Cardiac muscle cell (in vitro differentiated cells and primary cell): ENCODE results near the gene LRRC2. TPM values are rescaled to one million over a fixed set of nuclear protein-coding genes. Genes with fewer than 3 reads are reported as not detected.

Experiments
- DNase-seq, 2 donors: peaks; one replicate each; pipeline versions ENCODE4 v3.0.0 to v3.0.0-alpha.2; 2010 to 2017; ENCODE audit warnings: low read depth in 1 of 2, low spot score in 1 of 2
- H3K27ac ChIP-seq: fragments of 200-600 bp; sonication (generic); 2 replicates; pipeline ENCODE4 v1.5.1; 2016
- H3K27me3 ChIP-seq: fragments of 200-600 bp; sonication (generic); 2 replicates; pipeline ENCODE4 v1.6.0; 2016; ENCODE audit warnings: control low read depth
- H3K36me3 ChIP-seq: fragments of 200-600 bp; sonication (generic); 2 replicates; pipeline ENCODE4 v1.5.1; 2016; ENCODE audit warnings: control low read depth
- H3K4me1 ChIP-seq: fragments of 200-600 bp; sonication (generic); 2 replicates; pipeline ENCODE4 v1.8.1; 2017; ENCODE audit warnings: low read depth, mild to moderate bottlenecking, mixed run types
- H3K4me3 ChIP-seq: fragments of 200-600 bp; sonication (generic); 2 replicates; pipeline ENCODE4 v1.5.1; 2016; ENCODE audit warnings: mild to moderate bottlenecking
- H3K9me3 ChIP-seq: fragments of 200-600 bp; sonication (generic); 2 replicates; pipeline ENCODE4 v1.5.1; 2017; ENCODE audit warnings: low read depth, mild to moderate bottlenecking, control low read depth
- polyA plus RNA-seq: library from polyadenylated mRNA; unstranded; fragments of >200 nt; fragmentation: Nextera tagmentation; extraction: Ambion mirVana; gene quantifications from 2 replicates; pipeline ENCODE4 v1.2.1, GENCODE V29; 2016
- total RNA-seq: library from RNA; depleted of rRNA; stranded (reverse); fragments of >200 nt; gene quantifications from 2 replicates; pipeline ENCODE4 v1.2.3, GENCODE V29; 2016
- TF ChIP-seq, protein P1 (sequence below): IDR thresholded peaks from 2 replicates; pipeline ENCODE4 v1.5.1; 2012; ENCODE audit warnings: low read depth, mild to moderate bottlenecking, low read length

LRRC2 gene
- 0.56 and 0.77 TPM in 2 replicates for total RNA-seq
- 0.71 and 1.6 TPM in 2 replicates for polyA plus RNA-seq

GRCh38 chr3:46566040-46566641 is at the start of gene LRRC2:
Gene LRRC2 (minus strand): TSS chr3:46566302. CDS start chr3:46551591, 14,711 bp downstream.
- Histone ChIP-seq H3K27ac (no peak within 1 kb of the TSS), H3K36me3 (no peaks in the 10 kb centered on the region), H3K4me1 (no peaks in the 10 kb centered on the region), H3K4me3 (peak within 1 kb of the TSS; percentile 36), H3K27me3 (no peaks in the 10 kb centered on the region), H3K9me3 (no peaks in the 10 kb centered on the region)
- TF ChIP-seq, protein P1, sequence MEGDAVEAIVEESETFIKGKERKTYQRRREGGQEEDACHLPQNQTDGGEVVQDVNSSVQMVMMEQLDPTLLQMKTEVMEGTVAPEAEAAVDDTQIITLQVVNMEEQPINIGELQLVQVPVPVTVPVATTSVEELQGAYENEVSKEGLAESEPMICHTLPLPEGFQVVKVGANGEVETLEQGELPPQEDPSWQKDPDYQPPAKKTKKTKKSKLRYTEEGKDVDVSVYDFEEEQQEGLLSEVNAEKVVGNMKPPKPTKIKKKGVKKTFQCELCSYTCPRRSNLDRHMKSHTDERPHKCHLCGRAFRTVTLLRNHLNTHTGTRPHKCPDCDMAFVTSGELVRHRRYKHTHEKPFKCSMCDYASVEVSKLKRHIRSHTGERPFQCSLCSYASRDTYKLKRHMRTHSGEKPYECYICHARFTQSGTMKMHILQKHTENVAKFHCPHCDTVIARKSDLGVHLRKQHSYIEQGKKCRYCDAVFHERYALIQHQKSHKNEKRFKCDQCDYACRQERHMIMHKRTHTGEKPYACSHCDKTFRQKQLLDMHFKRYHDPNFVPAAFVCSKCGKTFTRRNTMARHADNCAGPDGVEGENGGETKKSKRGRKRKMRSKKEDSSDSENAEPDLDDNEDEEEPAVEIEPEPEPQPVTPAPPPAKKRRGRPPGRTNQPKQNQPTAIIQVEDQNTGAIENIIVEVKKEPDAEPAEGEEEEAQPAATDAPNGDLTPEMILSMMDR, result no peak
- peak; percentile 52 to 85 for DNase-seq

GRCh38 chr3:46615050-46615775 is 49.1 kb upstream of the LRRC2 start:
- no peaks in the 10 kb centered on the region for H3K27me3 ChIP-seq
- no peaks in the 10 kb centered on the region for H3K9me3 ChIP-seq
- no peaks in the 10 kb centered on the region for H3K36me3 ChIP-seq
- DNase-seq, result no peak
- peaks cover 10% of the 10 kb centered on the region for H3K4me1 ChIP-seq
- TF ChIP-seq, protein P1, result no peak
- H3K4me3 ChIP-seq, result no peak overlapping the region
- H3K27ac ChIP-seq, result no peak overlapping the region

DNA sequence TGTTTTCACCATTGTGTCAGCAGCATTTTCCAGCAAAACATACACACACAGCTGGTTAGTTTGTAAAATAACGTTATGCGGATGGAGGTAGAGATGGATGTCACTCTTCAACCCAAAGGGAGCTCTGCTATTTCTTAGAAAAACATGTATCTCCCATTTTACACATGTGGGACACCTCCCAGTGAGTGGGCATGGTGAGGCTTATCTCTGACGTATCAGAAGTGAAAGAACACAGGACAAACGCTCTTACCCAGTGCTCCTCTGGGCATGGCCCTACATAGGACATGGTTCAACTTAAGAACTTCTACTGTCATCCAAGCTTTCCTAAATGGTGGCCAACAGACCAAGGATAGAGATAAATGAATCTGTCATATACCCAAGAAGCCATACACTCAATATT is 48.3 kb upstream of the LRRC2 start:
- Histone ChIP-seq H3K9me3 (no peaks in the 10 kb centered on the region), H3K36me3 (no peaks in the 10 kb centered on the region), H3K4me3 (no peak overlapping the region), H3K27me3 (no peaks in the 10 kb centered on the region), H3K4me1 (peaks cover 6% of the 10 kb centered on the region), H3K27ac (no peak overlapping the region)
- TF ChIP-seq, protein P1, result no peak
- no peak for DNase-seq

GRCh38 chr3:46613313-46614005 is 47.4 kb upstream of the LRRC2 start:
- Histone ChIP-seq H3K4me1 (peaks cover 6% of the 10 kb centered on the region), H3K27me3 (no peaks in the 10 kb centered on the region), H3K4me3 (no peak overlapping the region), H3K9me3 (no peaks in the 10 kb centered on the region), H3K27ac (no peak overlapping the region), H3K36me3 (no peaks in the 10 kb centered on the region)
- TF ChIP-seq, protein P1, result no peak
- no peak for DNase-seq

DNA sequence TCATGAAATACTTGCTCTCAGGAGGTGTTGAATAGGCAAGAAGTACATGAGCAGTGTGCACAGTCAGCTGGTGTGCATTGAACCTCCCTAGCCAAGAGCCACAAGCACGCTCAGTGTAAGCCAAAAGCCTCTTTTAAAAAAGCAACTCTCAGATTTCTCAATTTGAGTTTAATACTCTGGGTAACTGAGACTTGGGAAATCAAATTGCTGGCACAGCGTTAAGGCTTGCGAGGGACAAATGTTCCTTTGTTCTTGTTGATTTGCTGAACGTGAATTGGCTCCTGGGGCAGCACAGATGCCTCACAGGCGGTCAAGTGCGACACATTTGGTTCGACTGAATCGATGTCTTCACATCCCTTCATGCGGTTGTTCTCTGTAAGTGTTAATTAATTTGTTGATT is 46.2 kb upstream of the LRRC2 start, which contains the start of gene FAM240A:
Gene FAM240A, plus strand, starts transcription at position 202 of the 400 bp plus-strand sequence. Its CDS starts 159 bp downstream, at position 361.
- peak in 1 of 2 donors; percentile 53 for DNase-seq
- TF ChIP-seq, protein P1, result no peak
- Histone ChIP-seq H3K27me3 (no peaks in the 10 kb centered on the region), H3K4me1 (peaks cover 6% of the 10 kb centered on the region), H3K36me3 (no peaks in the 10 kb centered on the region), H3K27ac (no peak within 1 kb of the TSS), H3K9me3 (no peaks in the 10 kb centered on the region), H3K4me3 (no peak within 1 kb of the TSS)
